HG02943 (cell line): Measurements from ENCODE around the gene ASB13.

ENCODE experiments used
- ATAC-seq: cut with Tn5 transposase; IDR thresholded peaks from one replicate; pipeline ENCODE4 v1.9.1; 2021; ENCODE audit warnings: mild to moderate bottlenecking, low read depth, moderate library complexity; ENCODE audit not compliant: unreplicated experiment

ASB13 gene

GRCh38 chr10:5670662-5671375 is 4.4 kb upstream of the ASB13 start:
- ATAC-seq = no peak

- no peak for ATAC-seq
Observed at GRCh38 chr10:5669604-5670003, 3.2 kb upstream of the ASB13 start.

GRCh38 chr10:5668429-5668828 is 2.0 kb upstream of the ASB13 start:
- no peak for ATAC-seq

GRCh38 chr10:5666841-5667630 is 641 bp upstream of the ASB13 start:
- ATAC-seq = peak; percentile 35

GRCh38 chr10:5665373-5666007 is 905 bp downstream of the ASB13 start:
- ATAC-seq = no peak

- no peak for ATAC-seq
Observed at GRCh38 chr10:5663692-5664427, 2.5 kb downstream of the ASB13 start.

- no peak for ATAC-seq
Observed at GRCh38 chr10:5662708-5663579, 3.5 kb downstream of the ASB13 start.

GRCh38 chr10:5661043-5661442 is 5.4 kb downstream of the ASB13 start:
- ATAC-seq = no peak

- no peak for ATAC-seq
Observed at GRCh38 chr10:5659702-5660528, 6.5 kb downstream of the ASB13 start.

- no peak for ATAC-seq
Observed at GRCh38 chr10:5658871-5659618, 7.3 kb downstream of the ASB13 start.

GRCh38 chr10:5656737-5657579 is 9.4 kb downstream of the ASB13 start:
- ATAC-seq = no peak

- ATAC-seq = no peak
Observed at GRCh38 chr10:5655121-5655520, 11.3 kb downstream of the ASB13 start.

GRCh38 chr10:5654218-5654755 is 12.1 kb downstream of the ASB13 start:
- no peak for ATAC-seq

- no peak for ATAC-seq
Observed at GRCh38 chr10:5652746-5653145, 13.6 kb downstream of the ASB13 start.

- ATAC-seq = no peak
Observed at GRCh38 chr10:5651388-5651764, 15.0 kb downstream of the ASB13 start.

- ATAC-seq = no peak
Observed at GRCh38 chr10:5650664-5651387, 15.6 kb downstream of the ASB13 start.

GRCh38 chr10:5649746-5650145 is 16.6 kb downstream of the ASB13 start:
- ATAC-seq = no peak
